ENCODE data around the gene REV1. TPM values are rescaled to one million over a fixed set of nuclear protein-coding genes. Genes with fewer than 3 reads are reported as not detected.
"Not testable (repeated sequence)": the region's sequence is repeated elsewhere in the genome, so short reads cannot be mapped to it uniquely, and the experiment has no call there.

REV1 gene
- total and polyA plus RNA-seq, 9 of the 15 experiments (the other 6 are each of a cell fraction or from before 2014, with no cell fraction given): 12.8 to 54.4 (median 29.6) TPM

GRCh38 chr2:99354825-99355224 is 135.0 kb downstream of the REV1 start:
- H3K79me2 ChIP-seq (ENCODE audit: control insufficient read depth, insufficient read depth, low read length): peaks cover 98% of the 10 kb centered on the region
- 29% methylated on average over 6 of the region's 8 CpGs for WGBS (ENCODE audit: insufficient coverage, low coverage, missing lambda C conversion rate)
- H3K27me3 ChIP-seq (ENCODE audit: control insufficient read depth in 2 of 2, insufficient read depth in 2 of 2, low read length in 2 of 2); H4K20me1 ChIP-seq (replicated peaks; ENCODE audit: control insufficient read depth, insufficient read depth, low read length); H3K4me1 ChIP-seq (replicated peaks in 1 of 2; ENCODE audit: control insufficient read depth in 2 of 2, insufficient read depth in 2 of 2, low read length in 2 of 2); H3K36me3 ChIP-seq (ENCODE audit: control insufficient read depth, insufficient read depth, low read length); H3K9me3 ChIP-seq (replicated peaks; ENCODE audit: control insufficient read depth, insufficient read depth, low read depth, low read length); H3K27ac ChIP-seq (ENCODE audit: extremely low read depth, low read depth, low read length); intact Hi-C loops (cut with micrococcal nuclease); H3K9me1 ChIP-seq (ENCODE audit: control insufficient read depth, insufficient read depth, low read length); H3K4me3 ChIP-seq; BruUV-seq (replicated peaks); in situ Hi-C loops (cut with MboI); CTCF ChIA-PET (ENCODE audit: low intra/inter-chr PET ratio); H3K9ac ChIP-seq (ENCODE audit: insufficient read depth in 1 of 2, low read depth in 2 of 2, low read length in 2 of 2); H3K4me2 ChIP-seq (ENCODE audit: insufficient read depth, low read length); FAIRE-seq; H2AFZ ChIP-seq (ENCODE audit: low read depth, low read length); TF ChIP-seq NR2C2 (CRISPR knock-in tag; IDR thresholded peaks at IDR 0.05): not testable (repeated sequence)
- TF ChIP-seq FOSL1 (tag; conservative IDR thresholded peaks at IDR 0.05) (0 out of 2 replicates have a peak, but pooled peaks have one; percentile 20), CBFA2T3 (IDR thresholded peaks at IDR 0.05) (0 out of 2 replicates have a peak, but pooled peaks have one; percentile 11), NR2C1 (IDR thresholded peaks at IDR 0.05) (peak; percentile 75), NR2C1 (tag; IDR thresholded peaks at IDR 0.05) (peak; percentile 73), NR2C2 (tag; IDR thresholded peaks at IDR 0.05) (peak; percentile 23; the same call in 1 of the 2 replicates)
- POLR2A ChIA-PET: interaction anchor here (0.6 kb wide), 1 partner anchor 22 kb away, joined by 3 read pairs; no protein-coding TSS in a partner anchor
- ATAC-seq (peak; percentile 28), DNase-seq (ENCODE audit: extremely low read depth in 1 of 4, low spot score in 3 of 4) (peak in 1 of 4 experiments; percentile 20)

GRCh38 chr2:99354070-99354469 is 135.7 kb downstream of the REV1 start:
- H3K79me2 ChIP-seq (ENCODE audit: control insufficient read depth, insufficient read depth, low read length): peaks cover 98% of the 10 kb centered on the region
- BruUV-seq (replicated peaks): no TSS peak
- ChIA-PET CTCF (ENCODE audit: low intra/inter-chr PET ratio) (no interaction called here), POLR2A (interaction anchor here (0.6 to 0.8 kb wide), 2 partner anchors 11 to 21 kb away, joined by 3 read pairs; no protein-coding TSS in a partner anchor)
- intact Hi-C loops (cut with micrococcal nuclease) (no loop called here), in situ Hi-C loops (cut with MboI) (no loop called here)
- H3K27me3 ChIP-seq (ENCODE audit: control insufficient read depth in 2 of 2, insufficient read depth in 2 of 2, low read length in 2 of 2): no peaks in the 10 kb centered on the region
- FAIRE-seq (no peak), DNase-seq (ENCODE audit: extremely low read depth in 1 of 4, low spot score in 3 of 4) (no peak), ATAC-seq (no peak)
- H3K9me3 ChIP-seq (replicated peaks; ENCODE audit: control insufficient read depth, insufficient read depth, low read depth, low read length): no peaks in the 10 kb centered on the region
- no peak overlapping the region for H3K9ac ChIP-seq (ENCODE audit: insufficient read depth in 1 of 2, low read depth in 2 of 2, low read length in 2 of 2)
- WGBS (ENCODE audit: insufficient coverage, low coverage, missing lambda C conversion rate): 59% methylated on average over 1 of the region's 1 CpG
- no peaks in the 10 kb centered on the region; the same call in 2 of the 3 replicates for H3K36me3 ChIP-seq (ENCODE audit: control insufficient read depth, insufficient read depth, low read length)
- H3K4me1 ChIP-seq (replicated peaks in 1 of 2; ENCODE audit: control insufficient read depth in 2 of 2, insufficient read depth in 2 of 2, low read length in 2 of 2): peaks cover under 1 to 3% of the 10 kb centered on the region in 2 experiments; a peak in 2 of 5 replicates
- H3K27ac ChIP-seq (ENCODE audit: extremely low read depth, low read depth, low read length): no peak overlapping the region
- no peak overlapping the region for H3K4me3 ChIP-seq
- H4K20me1 ChIP-seq (replicated peaks; ENCODE audit: control insufficient read depth, insufficient read depth, low read length): peaks cover 11% of the 10 kb centered on the region; the same call in 1 of the 2 replicates
- no peak overlapping the region for H2AFZ ChIP-seq (ENCODE audit: low read depth, low read length)
- H3K4me2 ChIP-seq (ENCODE audit: insufficient read depth, low read length): no peak overlapping the region
- no peaks in the 10 kb centered on the region for H3K9me1 ChIP-seq (ENCODE audit: control insufficient read depth, insufficient read depth, low read length)
- TF ChIP-seq ZNF589 (CRISPR knock-in tag; IDR thresholded peaks at IDR 0.05; ENCODE audit: low read depth) (no peak), TGIF2 (CRISPR knock-in tag; IDR thresholded peaks at IDR 0.05) (no peak), NR1H2 (CRISPR knock-in tag; IDR thresholded peaks at IDR 0.05) (no peak), TCF7L2 (IDR thresholded peaks at IDR 0.05; ENCODE audit: low read depth, low read length) (no peak), ARID4B (CRISPR knock-in tag; IDR thresholded peaks at IDR 0.05) (no peak)
